GM10248 (cell line): ENCODE measurements around the gene CSMD2.

Source experiments
- CTCF ChIA-PET: fragments of 300-600 bp; sonication (Branson Sonifier 250); formaldehyde crosslinking; extraction: SDS; loops from one replicate; lab custom pipeline; 2021; ENCODE audit warnings: antibody characterized with exemption; lab: Yijun Ruan, JAX
- POLR2A ChIA-PET: fragments of 350-650 bp; sonication (Branson Sonifier 250); formaldehyde crosslinking; extraction: SDS; loops from one replicate; lab custom pipeline; 2020; ENCODE audit warnings: antibody characterized with exemption; lab: Yijun Ruan, JAX
- DNase-seq: peaks from one replicate; pipeline ENCODE4 v3.0.0; 2012; ENCODE audit errors: extremely low spot score
- TF ChIP-seq, protein P1 (sequence below): IDR thresholded peaks from 2 replicates; pipeline ENCODE4 v1.5.1; 2012; ENCODE audit warnings: mild to moderate bottlenecking, low read depth; ENCODE audit errors: extremely low read depth, missing control alignments, control extremely low read depth

Gene CSMD2

GRCh38 chr1:33624261-33624990, 540.6 kb downstream of the CSMD2 start:
- TF ChIP-seq, protein P1, sequence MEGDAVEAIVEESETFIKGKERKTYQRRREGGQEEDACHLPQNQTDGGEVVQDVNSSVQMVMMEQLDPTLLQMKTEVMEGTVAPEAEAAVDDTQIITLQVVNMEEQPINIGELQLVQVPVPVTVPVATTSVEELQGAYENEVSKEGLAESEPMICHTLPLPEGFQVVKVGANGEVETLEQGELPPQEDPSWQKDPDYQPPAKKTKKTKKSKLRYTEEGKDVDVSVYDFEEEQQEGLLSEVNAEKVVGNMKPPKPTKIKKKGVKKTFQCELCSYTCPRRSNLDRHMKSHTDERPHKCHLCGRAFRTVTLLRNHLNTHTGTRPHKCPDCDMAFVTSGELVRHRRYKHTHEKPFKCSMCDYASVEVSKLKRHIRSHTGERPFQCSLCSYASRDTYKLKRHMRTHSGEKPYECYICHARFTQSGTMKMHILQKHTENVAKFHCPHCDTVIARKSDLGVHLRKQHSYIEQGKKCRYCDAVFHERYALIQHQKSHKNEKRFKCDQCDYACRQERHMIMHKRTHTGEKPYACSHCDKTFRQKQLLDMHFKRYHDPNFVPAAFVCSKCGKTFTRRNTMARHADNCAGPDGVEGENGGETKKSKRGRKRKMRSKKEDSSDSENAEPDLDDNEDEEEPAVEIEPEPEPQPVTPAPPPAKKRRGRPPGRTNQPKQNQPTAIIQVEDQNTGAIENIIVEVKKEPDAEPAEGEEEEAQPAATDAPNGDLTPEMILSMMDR = no peak
- DNase-seq = no peak
- POLR2A ChIA-PET = no interaction called here
- CTCF ChIA-PET = interaction anchor here (0.9 to 3.7 kb wide), 3 partner anchors 10 to 22 kb away, joined by 3 to 33 read pairs (median 6); no protein-coding TSS in a partner anchor

- no peak for DNase-seq
- TF ChIP-seq, protein P1 = no peak
- ChIA-PET CTCF (interaction anchor here (0.9 to 3.7 kb wide), 3 partner anchors 10 to 21 kb away, joined by 3 to 33 read pairs (median 6); no protein-coding TSS in a partner anchor), POLR2A (no interaction called here)
Observed at GRCh38 chr1:33623811-33624210, 541.2 kb downstream of the CSMD2 start.

DNA sequence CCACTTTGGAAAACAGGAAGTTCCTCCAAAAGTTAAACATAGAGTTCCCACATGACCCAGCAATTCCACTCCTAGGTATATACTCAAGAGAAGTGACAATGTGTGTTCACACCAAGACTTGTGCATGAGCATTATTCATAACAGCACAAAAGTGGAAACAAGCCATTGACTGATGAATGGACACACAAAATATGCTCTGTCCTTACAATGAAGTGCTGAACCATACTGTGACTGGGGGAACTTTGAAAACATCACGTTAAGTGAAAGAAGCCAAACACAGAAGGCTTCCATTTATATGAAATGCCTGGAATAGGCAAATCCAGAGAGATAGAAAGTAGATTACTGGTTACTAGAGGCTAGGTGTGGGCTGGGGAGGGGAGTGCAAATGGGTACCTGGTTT, 542.3 kb downstream of the CSMD2 start:
- no peak for DNase-seq
- POLR2A ChIA-PET = no interaction called here
- CTCF ChIA-PET = interaction anchor here (3.7 kb wide), 1 partner anchor 11 kb away, joined by 33 read pairs; no protein-coding TSS in a partner anchor
- TF ChIP-seq, protein P1 = no peak

DNA sequence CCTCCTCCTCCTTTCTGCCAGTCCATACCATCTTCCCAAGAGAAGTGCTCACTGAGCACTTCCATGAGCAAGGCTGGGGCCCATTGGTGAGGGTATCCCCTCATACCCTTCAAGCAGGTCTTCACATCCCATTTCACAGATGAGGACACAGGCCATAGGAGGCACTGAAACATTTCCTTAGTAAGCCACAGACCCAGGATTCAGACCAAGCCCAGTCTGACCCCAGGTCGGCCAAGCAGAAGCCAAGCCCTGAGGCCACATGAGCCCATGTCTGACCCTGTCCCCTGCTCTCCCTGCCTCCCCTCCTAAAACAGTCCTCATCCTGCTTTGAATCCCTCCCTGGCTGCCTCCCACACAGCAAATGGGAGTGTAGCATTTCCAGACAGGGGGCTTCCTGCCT, 546.4 kb downstream of the CSMD2 start:
- no peak for DNase-seq
- ChIA-PET CTCF (no interaction called here), POLR2A (no interaction called here)
- TF ChIP-seq, protein P1 = no peak

- no peak for DNase-seq
- TF ChIP-seq, protein P1 = no peak
- POLR2A ChIA-PET = no interaction called here
- CTCF ChIA-PET = interaction anchor here (1.1 to 3.2 kb wide), 3 partner anchors 10 to 16 kb away, joined by 3 to 12 read pairs (median 4); no protein-coding TSS in a partner anchor
Observed at GRCh38 chr1:33617451-33617850, 547.6 kb downstream of the CSMD2 start.

DNA sequence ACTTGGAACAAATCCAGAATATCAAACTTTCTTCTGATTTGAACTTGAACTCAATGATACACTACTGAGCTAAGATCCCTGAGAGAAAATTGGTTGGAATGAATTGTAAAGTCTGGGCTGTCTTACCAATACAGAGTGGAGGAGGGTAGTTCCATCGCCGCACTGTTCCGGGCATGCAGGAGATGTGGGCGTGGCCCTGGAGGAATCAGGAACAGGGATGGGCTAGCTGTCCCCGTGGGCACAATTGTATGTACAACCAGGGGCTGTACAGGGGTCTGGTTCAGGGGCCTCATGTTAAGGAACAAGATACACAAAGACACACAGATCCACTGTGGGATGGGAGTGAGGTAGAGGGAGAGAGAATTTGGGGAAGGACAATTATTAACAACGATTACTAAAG, 548.2 kb downstream of the CSMD2 start:
- no peak for DNase-seq
- POLR2A ChIA-PET = no interaction called here
- CTCF ChIA-PET = interaction anchor here (1.7 to 3.2 kb wide), 2 partner anchors 14 to 17 kb away, joined by 4 to 12 read pairs; no protein-coding TSS in a partner anchor
- TF ChIP-seq, protein P1 = no peak
